Ishikawa (cell line): Measurements from ENCODE around the gene KIAA1191.

Experiments used
- CEBPB ChIP-seq: IDR thresholded peaks from 2 replicates; pipeline ENCODE4 v1.6.1; 2012
- CREB1 ChIP-seq: IDR thresholded peaks from 2 replicates; pipeline ENCODE4 v1.6.1; 2012; ENCODE audit warnings: low read depth
- EGR1 ChIP-seq: IDR thresholded peaks from 2 replicates; pipeline ENCODE4 v1.6.1; 2012
- EP300 ChIP-seq: IDR thresholded peaks from 2 replicates; pipeline ENCODE4 v1.6.1; 2012; ENCODE audit warnings: borderline replicate concordance
- FOXM1 ChIP-seq: IDR thresholded peaks from 2 replicates; pipeline ENCODE4 v1.6.1; 2012; ENCODE audit warnings: low read depth, borderline replicate concordance
- NFIC ChIP-seq: IDR thresholded peaks from 2 replicates; pipeline ENCODE4 v1.6.1; 2012
- RAD21 ChIP-seq: IDR thresholded peaks from 2 replicates; pipeline ENCODE4 v1.6.1; 2012; ENCODE audit warnings: low read depth
- TAF1 ChIP-seq: IDR thresholded peaks from 2 replicates; pipeline ENCODE4 v1.6.1; 2012; ENCODE audit warnings: low read depth, mild to moderate bottlenecking
- TCF12 ChIP-seq: IDR thresholded peaks from 2 replicates; pipeline ENCODE4 v1.6.1; 2012; ENCODE audit warnings: low read depth
- TEAD4 ChIP-seq: IDR thresholded peaks from 2 replicates; pipeline ENCODE4 v1.6.1; 2012
- USF1 ChIP-seq: IDR thresholded peaks from 2 replicates; pipeline ENCODE4 v1.6.1; 2012
- YY1 ChIP-seq: IDR thresholded peaks from 2 replicates; pipeline ENCODE4 v1.6.1; 2012; ENCODE audit warnings: low read depth
- ZBTB7A ChIP-seq: IDR thresholded peaks from 2 replicates; pipeline ENCODE4 v1.6.1; 2012; ENCODE audit warnings: low read depth
- TF ChIP-seq, protein P1 (sequence below): IDR thresholded peaks from 2 replicates; pipeline ENCODE4 v1.6.1; 2012
- TF ChIP-seq, protein P2 (sequence below): IDR thresholded peaks from 2 replicates; pipeline ENCODE4 v1.6.1; 2012; ENCODE audit warnings: low read depth, mild to moderate bottlenecking

KIAA1191 gene

GRCh38 chr5:176379881-176380280 is 18.3 kb upstream of the KIAA1191 start:
- TF ChIP-seq NFIC (no peak), TEAD4 (no peak), USF1 (no peak)
- TF ChIP-seq, protein P1, sequence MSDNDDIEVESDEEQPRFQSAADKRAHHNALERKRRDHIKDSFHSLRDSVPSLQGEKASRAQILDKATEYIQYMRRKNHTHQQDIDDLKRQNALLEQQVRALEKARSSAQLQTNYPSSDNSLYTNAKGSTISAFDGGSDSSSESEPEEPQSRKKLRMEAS, result no peak

GRCh38 chr5:176373100-176373818 is 11.7 kb upstream of the KIAA1191 start:
- TF ChIP-seq NFIC (no peak), YY1 (no peak), CREB1 (no peak), RAD21 (no peak), EGR1 (no peak), ZBTB7A (no peak), CEBPB (no peak)
- TF ChIP-seq, protein P2, sequence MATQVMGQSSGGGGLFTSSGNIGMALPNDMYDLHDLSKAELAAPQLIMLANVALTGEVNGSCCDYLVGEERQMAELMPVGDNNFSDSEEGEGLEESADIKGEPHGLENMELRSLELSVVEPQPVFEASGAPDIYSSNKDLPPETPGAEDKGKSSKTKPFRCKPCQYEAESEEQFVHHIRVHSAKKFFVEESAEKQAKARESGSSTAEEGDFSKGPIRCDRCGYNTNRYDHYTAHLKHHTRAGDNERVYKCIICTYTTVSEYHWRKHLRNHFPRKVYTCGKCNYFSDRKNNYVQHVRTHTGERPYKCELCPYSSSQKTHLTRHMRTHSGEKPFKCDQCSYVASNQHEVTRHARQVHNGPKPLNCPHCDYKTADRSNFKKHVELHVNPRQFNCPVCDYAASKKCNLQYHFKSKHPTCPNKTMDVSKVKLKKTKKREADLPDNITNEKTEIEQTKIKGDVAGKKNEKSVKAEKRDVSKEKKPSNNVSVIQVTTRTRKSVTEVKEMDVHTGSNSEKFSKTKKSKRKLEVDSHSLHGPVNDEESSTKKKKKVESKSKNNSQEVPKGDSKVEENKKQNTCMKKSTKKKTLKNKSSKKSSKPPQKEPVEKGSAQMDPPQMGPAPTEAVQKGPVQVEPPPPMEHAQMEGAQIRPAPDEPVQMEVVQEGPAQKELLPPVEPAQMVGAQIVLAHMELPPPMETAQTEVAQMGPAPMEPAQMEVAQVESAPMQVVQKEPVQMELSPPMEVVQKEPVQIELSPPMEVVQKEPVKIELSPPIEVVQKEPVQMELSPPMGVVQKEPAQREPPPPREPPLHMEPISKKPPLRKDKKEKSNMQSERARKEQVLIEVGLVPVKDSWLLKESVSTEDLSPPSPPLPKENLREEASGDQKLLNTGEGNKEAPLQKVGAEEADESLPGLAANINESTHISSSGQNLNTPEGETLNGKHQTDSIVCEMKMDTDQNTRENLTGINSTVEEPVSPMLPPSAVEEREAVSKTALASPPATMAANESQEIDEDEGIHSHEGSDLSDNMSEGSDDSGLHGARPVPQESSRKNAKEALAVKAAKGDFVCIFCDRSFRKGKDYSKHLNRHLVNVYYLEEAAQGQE, result no peak

DNA sequence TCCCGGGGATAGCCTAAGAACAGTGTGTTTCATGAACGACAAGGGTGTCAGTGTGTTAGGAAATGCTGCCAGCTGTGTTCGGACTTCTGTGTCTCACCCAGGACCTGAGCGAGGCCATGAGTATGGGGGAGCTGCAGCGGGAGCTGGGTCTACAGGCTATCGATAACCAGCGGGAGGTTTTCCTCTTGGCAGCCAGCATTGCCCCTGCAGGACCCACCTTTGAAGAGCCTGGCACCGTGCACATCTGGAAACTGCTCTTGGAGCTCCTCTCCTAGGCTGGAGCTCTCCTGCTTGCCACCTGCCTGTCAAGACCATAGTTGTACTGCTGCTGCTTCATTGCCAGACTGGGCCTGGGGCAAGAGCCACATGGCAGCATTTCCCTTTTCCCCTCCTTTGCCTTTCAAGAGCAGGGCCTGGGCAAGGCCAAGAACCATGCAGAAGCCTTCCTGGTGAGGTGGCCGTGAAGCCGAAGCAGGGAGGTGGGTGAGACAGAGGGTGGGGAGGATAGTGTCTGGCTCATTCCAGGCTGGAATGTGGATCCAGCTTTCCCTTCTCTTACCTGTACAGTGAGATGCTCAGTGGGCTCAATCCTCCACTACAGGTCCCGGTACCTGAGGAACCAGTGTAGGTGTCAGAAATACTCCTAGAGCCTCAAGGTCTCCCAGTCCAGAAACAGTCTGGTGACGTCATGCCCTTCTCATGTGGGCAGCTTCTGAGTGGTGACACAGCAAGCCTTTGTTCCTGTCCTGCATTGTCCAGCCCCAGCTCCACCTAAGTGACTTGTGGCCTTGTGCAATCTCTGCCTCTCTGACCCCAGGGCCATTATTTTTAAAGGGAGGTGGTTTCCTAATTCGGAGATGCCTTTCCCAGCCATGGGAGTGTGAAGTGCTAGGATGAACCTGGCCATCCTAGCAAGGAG is 10.3 kb upstream of the KIAA1191 start:
- TF ChIP-seq, protein P1, result no peak
- TF ChIP-seq USF1, result no peak

DNA sequence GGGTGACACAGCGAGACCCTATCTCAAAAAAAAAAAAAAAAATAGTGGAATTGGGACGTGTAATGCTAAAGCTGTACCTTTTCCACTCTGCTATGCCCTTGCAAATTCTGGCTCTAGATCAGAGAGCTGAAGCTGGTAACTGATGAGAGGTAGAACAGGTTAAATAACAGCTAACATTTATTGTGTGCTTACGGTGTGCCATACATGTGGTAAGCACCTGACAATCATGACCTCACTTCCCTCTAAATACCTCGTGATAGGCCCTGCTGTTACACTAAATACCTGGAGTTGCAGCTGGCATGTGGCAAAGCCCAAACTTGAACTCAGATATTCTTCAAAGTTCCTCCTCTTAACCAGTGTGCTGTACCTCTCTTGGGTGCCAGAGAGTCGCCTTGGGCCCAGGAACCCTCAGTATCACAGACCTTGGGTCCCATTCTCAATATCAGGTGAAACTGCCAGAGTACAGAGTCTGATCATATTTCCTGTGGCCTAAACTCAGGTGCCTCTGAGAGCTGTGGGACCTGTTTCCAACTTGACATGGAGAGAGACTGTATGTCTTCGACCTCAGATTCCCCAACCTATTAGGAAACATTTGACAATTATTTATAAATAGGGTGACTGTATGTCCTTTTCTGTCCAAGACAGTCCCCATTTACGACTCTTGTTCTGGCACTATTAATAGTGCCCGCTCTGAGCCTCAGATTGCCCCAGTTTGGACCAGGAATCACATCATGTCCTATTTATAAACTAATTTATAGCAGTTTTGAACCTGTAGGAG is 8.6 kb upstream of the KIAA1191 start:
- TF ChIP-seq, protein P1, result no peak
- no peak for TF ChIP-seq EP300
- no peak for TF ChIP-seq ZBTB7A
- TF ChIP-seq, protein P2, result no peak
- no peak for TF ChIP-seq TAF1
- no peak for TF ChIP-seq CREB1
- TF ChIP-seq EGR1, result no peak
- no peak for TF ChIP-seq RAD21
- TF ChIP-seq TEAD4, result no peak
- no peak for TF ChIP-seq NFIC
- TF ChIP-seq YY1, result no peak
- no peak for TF ChIP-seq USF1
- no peak for TF ChIP-seq TCF12
- no peak for TF ChIP-seq CEBPB
- TF ChIP-seq FOXM1, result no peak

DNA sequence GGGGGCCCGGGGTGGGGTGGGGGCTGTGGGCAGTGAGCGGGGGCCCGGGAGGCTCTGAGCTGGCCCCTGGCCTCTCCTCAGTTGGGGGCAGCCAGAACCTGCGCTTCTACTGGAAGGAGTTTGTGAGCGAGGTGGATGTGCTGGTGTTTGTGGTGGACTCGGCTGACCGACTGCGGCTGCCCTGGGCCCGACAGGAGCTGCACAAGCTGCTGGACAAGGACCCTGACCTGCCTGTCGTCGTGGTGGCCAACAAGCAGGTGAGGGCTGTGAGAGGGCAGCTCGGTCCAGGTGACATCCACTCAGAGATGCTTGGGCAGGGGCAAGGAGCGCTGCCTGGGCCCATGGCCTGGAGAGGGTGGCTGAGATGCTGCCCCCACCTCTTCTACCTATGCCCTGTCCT is 7.2 kb upstream of the KIAA1191 start:
- no peak for TF ChIP-seq EGR1
- no peak for TF ChIP-seq CREB1
- no peak for TF ChIP-seq TAF1
- TF ChIP-seq, protein P1, result no peak
- TF ChIP-seq, protein P2, result no peak
- TF ChIP-seq CEBPB, result no peak
- TF ChIP-seq TEAD4, result no peak
- TF ChIP-seq YY1, result no peak
- TF ChIP-seq USF1, result no peak
- TF ChIP-seq ZBTB7A, result no peak
- no peak for TF ChIP-seq TCF12
- no peak for TF ChIP-seq RAD21
- TF ChIP-seq NFIC, result no peak
- TF ChIP-seq EP300, result no peak
- no peak for TF ChIP-seq FOXM1
